H9 (cell line): ENCODE measurements around the gene OR51E1. TPM values are rescaled to one million over a fixed set of nuclear protein-coding genes. Genes with fewer than 3 reads are reported as not detected.

Experiments
- DNase-seq: peaks from one replicate; pipeline ENCODE4 v3.0.0-alpha.2; 2017
- H2AFZ ChIP-seq: one replicate; pipeline ENCODE4 v1.6.1; 2013; ENCODE audit warnings: mild to moderate bottlenecking, low read length, control low read depth, moderate library complexity
- H2AK5ac ChIP-seq: 2 replicates; pipeline ENCODE4 v1.6.1; 2013; ENCODE audit warnings: low read length, control low read depth, mixed read lengths; ENCODE audit not compliant: insufficient read length
- H2BK120ac ChIP-seq: one replicate; pipeline ENCODE4 v1.6.1; 2013; ENCODE audit warnings: low read depth, mild to moderate bottlenecking, low read length, control low read depth, inconsistent platforms; ENCODE audit not compliant: poor library complexity, severe bottlenecking
- H2BK12ac ChIP-seq: 2 replicates; pipeline ENCODE4 v1.6.1; 2013; ENCODE audit warnings: low read length, control low read depth, mixed read lengths, low read depth; ENCODE audit not compliant: insufficient read length
- H2BK15ac ChIP-seq: 2 replicates; pipeline ENCODE4 v1.6.1; 2013; ENCODE audit warnings: low read depth, low read length, control low read depth
- H2BK20ac ChIP-seq: one replicate; pipeline ENCODE4 v1.6.1; 2013; ENCODE audit warnings: low read depth, mild to moderate bottlenecking, low read length, control low read depth, inconsistent platforms; ENCODE audit not compliant: poor library complexity, severe bottlenecking
- H2BK5ac ChIP-seq: 2 replicates; pipeline ENCODE4 v1.6.1; 2013; ENCODE audit warnings: low read length, control low read depth, mixed read lengths; ENCODE audit not compliant: insufficient read length
- H3K14ac ChIP-seq: 2 replicates; pipeline ENCODE4 v1.6.1; 2013; ENCODE audit warnings: low read length, control low read depth; ENCODE audit not compliant: insufficient read depth
- H3K18ac ChIP-seq: 2 replicates; pipeline ENCODE4 v1.6.1; 2013; ENCODE audit warnings: low read depth, mild to moderate bottlenecking, mixed read lengths, low read length, control low read depth; ENCODE audit not compliant: insufficient read length
- H3K23ac ChIP-seq: 2 replicates; pipeline ENCODE4 v1.6.1; 2013; ENCODE audit warnings: low read length, control low read depth, mixed read lengths, low read depth; ENCODE audit not compliant: insufficient read length
- H3K23me2 ChIP-seq: 2 replicates; pipeline ENCODE4 v1.6.1; 2013; ENCODE audit warnings: low read depth, mild to moderate bottlenecking, mixed read lengths, low read length, control low read depth; ENCODE audit not compliant: insufficient read length, poor library complexity, severe bottlenecking
- H3K27ac ChIP-seq: 2 replicates; pipeline ENCODE4 v1.5.1; 2013; ENCODE audit warnings: low read length, control low read depth, mixed read lengths, low read depth; ENCODE audit not compliant: insufficient read length
- H3K27me3 ChIP-seq: 2 replicates; pipeline ENCODE4 v1.6.1; 2013; ENCODE audit warnings: low read length, control low read depth, inconsistent platforms; ENCODE audit not compliant: insufficient read depth
- H3K4ac ChIP-seq: 2 replicates; pipeline ENCODE4 v1.6.1; 2013; ENCODE audit warnings: low read depth, mild to moderate bottlenecking, control low read depth, inconsistent platforms, low read length, moderate library complexity
- H3K4me1 ChIP-seq: 2 replicates; pipeline ENCODE4 v1.6.1; 2013; ENCODE audit warnings: low read length, control low read depth, inconsistent platforms; ENCODE audit not compliant: insufficient read depth
- H3K4me2 ChIP-seq: 2 replicates; pipeline ENCODE4 v1.6.1; 2013; ENCODE audit warnings: low read length, control low read depth, mixed read lengths; ENCODE audit not compliant: insufficient read length, insufficient read depth
- H3K56ac ChIP-seq: 2 replicates; pipeline ENCODE4 v1.6.1; 2013; ENCODE audit warnings: low read depth, mild to moderate bottlenecking, mixed read lengths, low read length, control low read depth; ENCODE audit not compliant: insufficient read length
- H3K79me1 ChIP-seq: 2 replicates; pipeline ENCODE4 v1.6.1; 2013; ENCODE audit warnings: low read depth, mild to moderate bottlenecking, moderate library complexity, low read length, control low read depth, inconsistent platforms; ENCODE audit not compliant: insufficient read depth, poor library complexity, severe bottlenecking
- H3K79me2 ChIP-seq: 2 replicates; pipeline ENCODE4 v1.6.1; 2013; ENCODE audit warnings: low read length, control low read depth, inconsistent platforms; ENCODE audit not compliant: insufficient read depth
- H3K9ac ChIP-seq: 2 replicates; pipeline ENCODE4 v1.6.1; 2013; ENCODE audit warnings: low read length, control low read depth, mixed read lengths; ENCODE audit not compliant: insufficient read length; ENCODE audit errors: extremely low read depth
- H3K9me3 ChIP-seq: one replicate; pipeline ENCODE4 v1.6.1; 2013; ENCODE audit warnings: low read depth, low read length, inconsistent platforms; ENCODE audit not compliant: control insufficient read depth
- H3T11ph ChIP-seq: one replicate; pipeline ENCODE4 v1.6.1; 2013; ENCODE audit warnings: mild to moderate bottlenecking, low read length, control low read depth, inconsistent platforms
- H4K20me1 ChIP-seq: one replicate; pipeline ENCODE4 v1.6.1; 2013; ENCODE audit not compliant: control insufficient read depth, insufficient read length, insufficient read depth
- H4K5ac ChIP-seq: 2 replicates; pipeline ENCODE4 v1.6.1; 2013; ENCODE audit warnings: low read depth, mild to moderate bottlenecking, mixed read lengths, low read length, control low read depth; ENCODE audit not compliant: insufficient read length
- H4K8ac ChIP-seq: replicated peaks from 2 replicates; pipeline ENCODE4 v1.6.1; 2013; ENCODE audit warnings: low read length, control low read depth, mixed read lengths, low read depth; ENCODE audit not compliant: insufficient read length
- H4K91ac ChIP-seq: 2 replicates; pipeline ENCODE4 v1.6.1; 2013; ENCODE audit warnings: low read depth, mild to moderate bottlenecking, moderate library complexity, mixed read lengths, low read length, control low read depth; ENCODE audit not compliant: insufficient read length
- H3K27ac Mint-ChIP-seq, 3 experiments: 2 replicates in 2 of 3; 3 replicates in 1 of 3; pipeline ENCODE4 v1.8.0; 2020 to 2021; ENCODE audit warnings: mixed read lengths in 3 of 3, mild to moderate bottlenecking in 1 of 3, moderate library complexity in 1 of 3
- H3K27me3 Mint-ChIP-seq: 2 replicates; pipeline ENCODE4 v1.8.0; 2021; ENCODE audit warnings: low read depth, mild to moderate bottlenecking, moderate library complexity, mixed read lengths
- H3K36me3 Mint-ChIP-seq, 3 experiments: 2 replicates in 2 of 3; 3 replicates in 1 of 3; pipeline ENCODE4 v1.8.0; 2020 to 2021; ENCODE audit warnings: low read depth in 3 of 3, mixed read lengths in 3 of 3; ENCODE audit not compliant: insufficient read depth in 1 of 3
- H3K4me1 Mint-ChIP-seq, 2 experiments: 2 replicates each; pipeline ENCODE4 v1.8.0; 2020; ENCODE audit warnings: mixed read lengths in 2 of 2
- H3K4me3 Mint-ChIP-seq, 2 experiments: 2 replicates in 1 of 2; 3 replicates in 1 of 2; pipeline ENCODE4 v1.8.0; 2020 to 2021; ENCODE audit warnings: mild to moderate bottlenecking in 2 of 2, mixed read lengths in 2 of 2, moderate library complexity in 1 of 2
- H3K9me3 Mint-ChIP-seq, 2 experiments: 2 replicates in 1 of 2; 3 replicates in 1 of 2; pipeline ENCODE4 v1.8.0; 2020; ENCODE audit warnings: mild to moderate bottlenecking in 2 of 2, mixed read lengths in 2 of 2, moderate library complexity in 1 of 2
- WGBS: extraction: QIAGEN DNeasy Blood & Tissue Kit; methylation state at CpG from one replicate; pipeline ENCODE4 v1.1.7; 2013; ENCODE audit warnings: missing lambda C conversion rate, low lambda C conversion rate, mixed read lengths; ENCODE audit not compliant: insufficient read length; ENCODE audit errors: extremely low coverage; 5-methylcytosine and 5-hydroxymethylcytosine counted together
- total RNA-seq: library from RNA; stranded (reverse); gene quantifications from 2 replicates; pipeline ENCODE4 v1.2.1, GENCODE V29; 2021
- TF ChIP-seq, protein P1 (sequence below): fragments of 200-600 bp; sonication (generic); conservative IDR thresholded peaks from 3 replicates; pipeline ENCODE4 v1.8.0; 2021; ENCODE audit warnings: antibody characterized with exemption, mild to moderate bottlenecking

OR51E1 gene
- total RNA-seq, 1 experiment from 2014 or later, result not detected

GRCh38 chr11:4664786-4665185, 21.0 kb downstream of the OR51E1 start:
- Mint-ChIP-seq H3K4me1 (no peaks in the 10 kb centered on the region), H3K36me3 (no peaks in the 10 kb centered on the region), H3K4me3 (no peak overlapping the region), H3K27me3 (no peaks in the 10 kb centered on the region; the same call in 1 of the 2 replicates), H3K27ac (no peak overlapping the region), H3K9me3 (no peaks in the 10 kb centered on the region)
- no peak overlapping the region for H2BK120ac ChIP-seq
- H3K27me3 ChIP-seq, result no peaks in the 10 kb centered on the region
- H3K4ac ChIP-seq, result no peak overlapping the region
- no peak overlapping the region for H4K5ac ChIP-seq
- TF ChIP-seq, protein P1, sequence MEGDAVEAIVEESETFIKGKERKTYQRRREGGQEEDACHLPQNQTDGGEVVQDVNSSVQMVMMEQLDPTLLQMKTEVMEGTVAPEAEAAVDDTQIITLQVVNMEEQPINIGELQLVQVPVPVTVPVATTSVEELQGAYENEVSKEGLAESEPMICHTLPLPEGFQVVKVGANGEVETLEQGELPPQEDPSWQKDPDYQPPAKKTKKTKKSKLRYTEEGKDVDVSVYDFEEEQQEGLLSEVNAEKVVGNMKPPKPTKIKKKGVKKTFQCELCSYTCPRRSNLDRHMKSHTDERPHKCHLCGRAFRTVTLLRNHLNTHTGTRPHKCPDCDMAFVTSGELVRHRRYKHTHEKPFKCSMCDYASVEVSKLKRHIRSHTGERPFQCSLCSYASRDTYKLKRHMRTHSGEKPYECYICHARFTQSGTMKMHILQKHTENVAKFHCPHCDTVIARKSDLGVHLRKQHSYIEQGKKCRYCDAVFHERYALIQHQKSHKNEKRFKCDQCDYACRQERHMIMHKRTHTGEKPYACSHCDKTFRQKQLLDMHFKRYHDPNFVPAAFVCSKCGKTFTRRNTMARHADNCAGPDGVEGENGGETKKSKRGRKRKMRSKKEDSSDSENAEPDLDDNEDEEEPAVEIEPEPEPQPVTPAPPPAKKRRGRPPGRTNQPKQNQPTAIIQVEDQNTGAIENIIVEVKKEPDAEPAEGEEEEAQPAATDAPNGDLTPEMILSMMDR, result no peak
- H2BK20ac ChIP-seq, result no peak overlapping the region
- no peak overlapping the region for H3K14ac ChIP-seq
- no peak overlapping the region for H3T11ph ChIP-seq
- no CpG with 5 or more reads among the region's 3 CpGs for WGBS
- H4K20me1 ChIP-seq, result no peaks in the 10 kb centered on the region
- H2BK5ac ChIP-seq, result no peak overlapping the region
- H3K79me2 ChIP-seq, result no peaks in the 10 kb centered on the region
- H3K9me3 ChIP-seq, result no peaks in the 10 kb centered on the region
- no peaks in the 10 kb centered on the region for H3K23me2 ChIP-seq
- no peaks in the 10 kb centered on the region for H3K79me1 ChIP-seq
- no peak overlapping the region for H2BK15ac ChIP-seq
- H4K91ac ChIP-seq, result no peak overlapping the region
- no peak overlapping the region for H2AK5ac ChIP-seq
- no peaks in the 10 kb centered on the region for H3K4me1 ChIP-seq
- no peak overlapping the region for H3K23ac ChIP-seq
- no peak overlapping the region for H3K18ac ChIP-seq
- H2BK12ac ChIP-seq, result no peak overlapping the region
- no peak overlapping the region for H4K8ac ChIP-seq
- DNase-seq, result no peak
- H3K4me2 ChIP-seq, result no peak overlapping the region
- H3K27ac ChIP-seq, result no peak overlapping the region
- no peak overlapping the region for H3K9ac ChIP-seq
- no peak overlapping the region for H3K56ac ChIP-seq
- H2AFZ ChIP-seq, result no peak overlapping the region
